ENCODE measurements around the gene LOC128125822.

LOC128125822 gene

GRCh38 chr6:63543982-63544381 lies 28.3 kb upstream of the LOC128125822 start:
- no peak for TF ChIP-seq CTCF (IDR thresholded peaks at IDR 0.05; ENCODE audit: low read depth)

GRCh38 chr6:63546236-63546635 lies 26.0 kb upstream of the LOC128125822 start:
- no peak for TF ChIP-seq CTCF (IDR thresholded peaks at IDR 0.05; ENCODE audit: low read depth)

GRCh38 chr6:63546697-63547096 lies 25.6 kb upstream of the LOC128125822 start:
- no peak for TF ChIP-seq CTCF (IDR thresholded peaks at IDR 0.05; ENCODE audit: low read depth)

- TF ChIP-seq CTCF (IDR thresholded peaks at IDR 0.05; ENCODE audit: low read depth): no peak
Observed at GRCh38 chr6:63549076-63549475, 23.2 kb upstream of the LOC128125822 start.

- TF ChIP-seq CTCF (IDR thresholded peaks at IDR 0.05; ENCODE audit: low read depth): no peak
Observed at GRCh38 chr6:63553208-63553607, 19.1 kb upstream of the LOC128125822 start.

GRCh38 chr6:63553900-63554299 lies 18.4 kb upstream of the LOC128125822 start:
- TF ChIP-seq CTCF (IDR thresholded peaks at IDR 0.05; ENCODE audit: low read depth): no peak

GRCh38 chr6:63554782-63555181 lies 17.5 kb upstream of the LOC128125822 start:
- TF ChIP-seq CTCF (IDR thresholded peaks at IDR 0.05; ENCODE audit: low read depth): no peak
